Cardiac muscle cell (in vitro differentiated cells and primary cell): ENCODE data around the gene TMED8. TPM values are rescaled to one million over a fixed set of nuclear protein-coding genes. Genes with fewer than 3 reads are reported as not detected.

Experiments
- DNase-seq, 2 donors: peaks; one replicate each; pipeline versions ENCODE4 v3.0.0 to v3.0.0-alpha.2; 2010 to 2017; ENCODE audit warnings: low read depth in 1 of 2, low spot score in 1 of 2
- H3K27ac ChIP-seq: fragments of 200-600 bp; sonication (generic); 2 replicates; pipeline ENCODE4 v1.5.1; 2016
- H3K27me3 ChIP-seq: fragments of 200-600 bp; sonication (generic); 2 replicates; pipeline ENCODE4 v1.6.0; 2016; ENCODE audit warnings: control low read depth
- H3K36me3 ChIP-seq: fragments of 200-600 bp; sonication (generic); 2 replicates; pipeline ENCODE4 v1.5.1; 2016; ENCODE audit warnings: control low read depth
- H3K4me1 ChIP-seq: fragments of 200-600 bp; sonication (generic); 2 replicates; pipeline ENCODE4 v1.8.1; 2017; ENCODE audit warnings: low read depth, mild to moderate bottlenecking, mixed run types
- H3K4me3 ChIP-seq: fragments of 200-600 bp; sonication (generic); 2 replicates; pipeline ENCODE4 v1.5.1; 2016; ENCODE audit warnings: mild to moderate bottlenecking
- H3K9me3 ChIP-seq: fragments of 200-600 bp; sonication (generic); 2 replicates; pipeline ENCODE4 v1.5.1; 2017; ENCODE audit warnings: low read depth, mild to moderate bottlenecking, control low read depth
- CTCF ChIP-seq: IDR thresholded peaks from 2 replicates; pipeline ENCODE4 v1.5.1; 2012; ENCODE audit warnings: low read depth, mild to moderate bottlenecking, low read length
- polyA plus RNA-seq: library from polyadenylated mRNA; unstranded; fragments of >200 nt; fragmentation: Nextera tagmentation; extraction: Ambion mirVana; gene quantifications from 2 replicates; pipeline ENCODE4 v1.2.1, GENCODE V29; 2016
- total RNA-seq: library from RNA; depleted of rRNA; stranded (reverse); fragments of >200 nt; gene quantifications from 2 replicates; pipeline ENCODE4 v1.2.3, GENCODE V29; 2016

The TMED8 gene
- total and polyA plus RNA-seq, 2 experiments from 2014 or later = 3.4 to 8.9 TPM

GRCh38 chr14:77311217-77311616 lies 65.7 kb downstream of the TMED8 start:
- H3K4me1 ChIP-seq = peaks cover 20% of the 10 kb centered on the region
- H3K27ac ChIP-seq = no peak overlapping the region
- peak in 1 of 2 donors; percentile 24 for DNase-seq
- H3K36me3 ChIP-seq = no peaks in the 10 kb centered on the region
- H3K27me3 ChIP-seq = no peaks in the 10 kb centered on the region
- no peak for TF ChIP-seq CTCF
- no peaks in the 10 kb centered on the region for H3K9me3 ChIP-seq
- no peak overlapping the region for H3K4me3 ChIP-seq

GRCh38 chr14:77310026-77310425 lies 66.9 kb downstream of the TMED8 start:
- peaks cover 3% of the 10 kb centered on the region for H3K36me3 ChIP-seq
- peaks cover 13% of the 10 kb centered on the region for H3K4me1 ChIP-seq
- H3K27ac ChIP-seq = no peak overlapping the region
- no peaks in the 10 kb centered on the region for H3K27me3 ChIP-seq
- TF ChIP-seq CTCF = no peak
- H3K4me3 ChIP-seq = no peak overlapping the region
- H3K9me3 ChIP-seq = no peaks in the 10 kb centered on the region
- no peak for DNase-seq

- DNase-seq = no peak
Measured at GRCh38 chr14:77309131-77309530, 67.8 kb downstream of the TMED8 start.

GRCh38 chr14:77306851-77307496 lies 69.9 kb downstream of the TMED8 start:
- no peak for DNase-seq
- TF ChIP-seq CTCF = no peak

More at GRCh38 chr14:77309131-77309530, 67.8 kb downstream of the TMED8 start:
- TF ChIP-seq CTCF = no peak
- H3K4me3 ChIP-seq = no peak overlapping the region
- H3K36me3 ChIP-seq = peaks cover 3% of the 10 kb centered on the region
- H3K27ac ChIP-seq = no peak overlapping the region
- H3K9me3 ChIP-seq = no peaks in the 10 kb centered on the region
- peaks cover 10% of the 10 kb centered on the region for H3K4me1 ChIP-seq
- H3K27me3 ChIP-seq = no peaks in the 10 kb centered on the region

GRCh38 chr14:77306416-77306815 lies 70.5 kb downstream of the TMED8 start:
- Histone ChIP-seq H3K36me3 (peaks cover 8% of the 10 kb centered on the region), H3K4me3 (no peak overlapping the region), H3K9me3 (no peaks in the 10 kb centered on the region), H3K27me3 (no peaks in the 10 kb centered on the region), H3K27ac (no peak overlapping the region), H3K4me1 (no peaks in the 10 kb centered on the region)
- DNase-seq = no peak
- no peak for TF ChIP-seq CTCF

More at GRCh38 chr14:77306851-77307496, 69.9 kb downstream of the TMED8 start:
- Histone ChIP-seq H3K36me3 (peaks cover 8% of the 10 kb centered on the region), H3K4me3 (no peak overlapping the region), H3K9me3 (no peaks in the 10 kb centered on the region), H3K27ac (no peak overlapping the region), H3K4me1 (no peaks in the 10 kb centered on the region), H3K27me3 (no peaks in the 10 kb centered on the region)

- DNase-seq = no peak
- H3K27ac ChIP-seq = no peak overlapping the region
Measured at GRCh38 chr14:77305696-77306095, 71.2 kb downstream of the TMED8 start.

More at GRCh38 chr14:77305696-77306095, 71.2 kb downstream of the TMED8 start:
- Histone ChIP-seq H3K36me3 (peaks cover 8% of the 10 kb centered on the region), H3K4me1 (peaks cover 3% of the 10 kb centered on the region), H3K9me3 (no peaks in the 10 kb centered on the region), H3K27me3 (no peaks in the 10 kb centered on the region), H3K4me3 (no peak overlapping the region)
- no peak for TF ChIP-seq CTCF
